ENCODE data around the gene PAN2.
A peak's percentile ranks its signal among the peaks of the same experiment; 100 is the strongest.
"Not testable (repeated sequence)": the region's sequence is repeated elsewhere in the genome, so short reads cannot be mapped to it uniquely, and the experiment has no call there.

Gene PAN2, protein sequence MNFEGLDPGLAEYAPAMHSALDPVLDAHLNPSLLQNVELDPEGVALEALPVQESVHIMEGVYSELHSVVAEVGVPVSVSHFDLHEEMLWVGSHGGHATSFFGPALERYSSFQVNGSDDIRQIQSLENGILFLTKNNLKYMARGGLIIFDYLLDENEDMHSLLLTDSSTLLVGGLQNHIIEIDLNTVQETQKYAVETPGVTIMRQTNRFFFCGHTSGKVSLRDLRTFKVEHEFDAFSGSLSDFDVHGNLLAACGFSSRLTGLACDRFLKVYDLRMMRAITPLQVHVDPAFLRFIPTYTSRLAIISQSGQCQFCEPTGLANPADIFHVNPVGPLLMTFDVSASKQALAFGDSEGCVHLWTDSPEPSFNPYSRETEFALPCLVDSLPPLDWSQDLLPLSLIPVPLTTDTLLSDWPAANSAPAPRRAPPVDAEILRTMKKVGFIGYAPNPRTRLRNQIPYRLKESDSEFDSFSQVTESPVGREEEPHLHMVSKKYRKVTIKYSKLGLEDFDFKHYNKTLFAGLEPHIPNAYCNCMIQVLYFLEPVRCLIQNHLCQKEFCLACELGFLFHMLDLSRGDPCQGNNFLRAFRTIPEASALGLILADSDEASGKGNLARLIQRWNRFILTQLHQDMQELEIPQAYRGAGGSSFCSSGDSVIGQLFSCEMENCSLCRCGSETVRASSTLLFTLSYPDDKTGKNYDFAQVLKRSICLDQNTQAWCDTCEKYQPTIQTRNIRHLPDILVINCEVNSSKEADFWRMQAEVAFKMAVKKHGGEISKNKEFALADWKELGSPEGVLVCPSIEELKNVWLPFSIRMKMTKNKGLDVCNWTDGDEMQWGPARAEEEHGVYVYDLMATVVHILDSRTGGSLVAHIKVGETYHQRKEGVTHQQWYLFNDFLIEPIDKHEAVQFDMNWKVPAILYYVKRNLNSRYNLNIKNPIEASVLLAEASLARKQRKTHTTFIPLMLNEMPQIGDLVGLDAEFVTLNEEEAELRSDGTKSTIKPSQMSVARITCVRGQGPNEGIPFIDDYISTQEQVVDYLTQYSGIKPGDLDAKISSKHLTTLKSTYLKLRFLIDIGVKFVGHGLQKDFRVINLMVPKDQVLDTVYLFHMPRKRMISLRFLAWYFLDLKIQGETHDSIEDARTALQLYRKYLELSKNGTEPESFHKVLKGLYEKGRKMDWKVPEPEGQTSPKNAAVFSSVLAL

DNA sequence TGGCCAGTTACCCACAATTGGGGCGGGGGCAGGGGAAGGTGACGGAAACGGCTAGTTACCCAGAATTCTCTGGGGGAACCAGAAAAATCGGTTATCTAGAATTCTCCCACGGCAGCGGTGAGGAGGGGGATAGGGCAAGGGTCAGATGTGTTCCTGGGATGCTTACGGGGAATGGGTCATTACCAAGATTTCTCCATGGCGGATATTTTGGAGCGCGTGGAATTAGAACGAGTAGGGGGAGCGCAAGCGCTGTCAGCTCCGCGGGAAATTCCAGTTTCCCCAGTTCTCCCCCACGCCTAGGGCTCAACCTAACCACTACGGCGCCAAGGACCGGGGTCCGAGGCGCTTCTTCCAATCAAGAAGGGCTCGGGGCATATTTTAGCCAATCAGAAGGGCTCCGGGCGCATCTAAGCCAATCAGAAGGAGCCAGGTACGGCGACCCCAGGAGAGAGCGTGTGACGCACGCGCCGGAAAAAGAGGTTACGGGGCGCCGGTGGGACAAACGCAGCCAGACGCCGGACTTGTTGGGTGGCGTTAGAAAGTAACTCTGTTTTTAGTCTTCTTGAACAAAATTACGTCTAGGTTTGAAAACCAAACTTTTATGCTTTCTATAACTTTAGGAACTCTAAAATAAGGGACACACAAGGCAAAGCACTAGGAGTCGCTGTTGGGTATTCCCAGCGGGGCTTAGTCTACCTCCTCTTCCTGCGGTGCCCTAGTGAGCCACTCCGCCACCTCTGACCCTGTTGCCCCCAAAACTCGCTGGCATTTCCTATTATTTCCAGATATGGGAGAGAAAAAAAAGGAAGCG is at the start of gene PAN2:
TSS of gene PAN2 (minus strand) at position 322 of the 811 bp plus-strand sequence. CDS start 906 bp downstream, outside the sequence.
- peak; percentile 89 for DNase-seq

GRCh38 chr12:56382611-56383010 is 48.8 kb upstream of the PAN2 start:
- no peak for DNase-seq

DNA sequence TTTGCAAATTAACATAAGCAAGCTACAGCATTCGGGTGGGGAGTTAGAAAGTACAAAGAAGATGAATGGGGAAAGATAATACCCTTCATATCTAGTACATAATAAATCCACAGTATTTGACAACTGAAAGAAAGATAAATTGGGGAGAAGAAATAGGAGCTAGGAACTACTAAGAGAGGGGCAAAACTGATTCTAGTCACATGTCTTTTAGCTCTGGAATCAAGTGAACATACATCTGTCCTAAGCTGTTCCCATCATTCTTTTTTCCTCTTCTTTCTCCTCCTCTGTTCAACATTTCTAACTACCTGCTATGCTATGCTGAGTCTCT is 44.2 kb upstream of the PAN2 start:
- DNase-seq = no peak

DNA sequence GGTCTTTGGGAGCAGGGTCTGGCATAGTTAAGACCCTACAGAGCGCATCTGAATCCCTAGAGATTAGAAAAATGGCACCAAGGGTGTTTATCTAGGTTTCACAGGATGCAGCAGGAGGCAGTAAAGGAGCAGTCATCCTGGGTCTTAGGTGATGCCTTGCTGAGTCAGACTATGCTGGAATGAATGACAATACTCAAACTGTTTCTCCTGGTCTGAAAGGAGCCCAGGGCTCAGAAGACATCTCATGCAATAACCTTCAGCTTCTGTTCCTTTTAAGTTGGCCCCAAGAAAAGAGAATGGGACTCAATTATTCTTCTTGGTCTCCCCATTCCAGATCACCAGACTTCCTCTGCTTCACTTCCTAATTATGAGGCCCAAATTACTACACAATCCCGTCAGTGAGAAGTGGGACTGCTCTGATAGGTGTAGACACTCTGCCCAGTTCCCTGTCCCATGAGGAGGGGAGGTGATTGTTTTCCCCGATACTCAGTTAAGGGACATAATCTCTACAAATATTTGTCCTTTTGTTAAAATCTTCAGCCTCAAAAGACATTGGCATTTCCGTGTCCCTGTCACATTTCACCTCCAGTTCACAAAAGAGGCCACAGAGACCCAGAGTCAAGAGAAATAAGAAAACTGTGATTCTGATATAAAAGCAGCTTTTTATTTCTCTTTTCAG is 43.6 kb upstream of the PAN2 start:
- DNase-seq = no peak

DNA sequence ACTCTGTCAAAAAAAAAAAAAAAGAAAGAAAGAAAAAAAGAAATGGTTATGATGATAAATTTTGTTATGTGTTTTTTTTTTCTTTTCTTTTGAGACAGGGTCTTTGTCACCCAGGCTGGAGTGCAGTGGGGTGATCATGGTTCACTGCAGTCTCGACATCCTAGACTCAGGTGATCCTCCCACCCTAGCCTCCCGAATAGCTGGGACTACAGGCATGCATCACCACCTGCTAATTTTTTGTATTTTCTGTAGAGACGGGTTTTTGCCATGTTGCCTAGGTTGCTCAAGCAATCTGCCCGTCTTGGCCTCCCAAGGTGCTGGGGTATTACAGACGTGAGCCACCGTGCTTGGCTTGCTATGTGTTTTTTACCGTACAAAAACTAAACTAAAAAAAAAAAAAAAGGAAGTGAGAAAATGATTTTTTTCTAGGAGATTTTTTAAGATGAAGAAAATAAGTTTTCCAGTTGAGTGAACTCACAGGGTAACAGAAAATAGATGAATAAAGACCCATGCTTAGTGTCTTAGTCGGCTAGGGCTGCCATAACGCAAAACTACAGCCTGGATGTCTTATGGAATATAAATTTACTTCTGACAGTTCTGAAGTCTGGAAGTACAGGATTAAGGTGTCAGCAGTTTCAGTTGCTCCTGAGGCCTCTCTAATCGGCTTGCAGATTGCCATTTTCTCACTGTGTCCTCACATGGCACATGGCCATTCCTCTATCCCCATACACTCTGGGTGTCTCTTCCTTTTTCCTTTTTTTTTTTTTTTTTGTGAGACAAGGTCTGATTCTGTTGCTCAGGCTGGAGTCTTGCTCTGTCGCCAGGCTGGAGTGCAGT is 42.0 kb upstream of the PAN2 start:
- no peak for DNase-seq

DNA sequence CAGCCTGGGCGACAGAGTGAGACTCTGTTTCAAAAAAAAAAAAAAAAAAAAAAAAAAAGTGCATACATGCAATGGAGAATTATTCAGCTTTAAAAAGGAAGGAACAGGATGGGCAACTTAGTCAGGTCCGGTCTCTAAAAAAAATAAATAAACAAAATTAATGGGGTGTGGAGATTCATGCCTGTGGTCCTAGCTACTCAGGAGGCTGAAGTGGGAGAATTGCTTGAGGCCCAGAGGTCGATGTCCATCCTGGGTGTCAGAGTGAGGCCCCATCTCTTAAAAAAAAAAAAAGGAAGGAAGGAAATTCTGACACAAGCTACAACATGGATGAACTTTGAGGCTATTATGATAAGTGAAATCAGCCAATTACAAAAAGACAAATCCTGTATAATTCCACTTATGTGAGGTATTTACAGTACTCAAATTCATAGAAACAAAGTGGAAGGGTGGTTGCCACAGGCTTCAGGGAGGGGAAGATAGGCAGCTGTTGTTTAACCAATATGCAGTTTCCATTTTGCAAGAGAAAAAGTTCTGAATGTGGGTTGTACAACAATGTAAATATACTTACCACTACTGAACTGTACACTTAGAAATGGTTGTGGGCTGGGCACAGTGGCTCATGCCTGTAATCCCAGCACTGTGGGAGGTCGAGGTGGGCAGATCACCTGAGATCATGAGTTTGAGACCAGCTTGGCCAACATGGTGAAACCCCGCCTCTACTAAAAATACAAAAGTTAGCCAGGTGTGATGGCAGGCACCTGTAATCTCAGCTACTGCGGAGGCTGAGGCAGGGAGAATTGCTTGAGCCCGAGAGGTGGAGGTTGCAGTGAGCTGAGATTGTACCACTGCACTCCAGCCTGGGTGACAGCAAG is 41.2 kb upstream of the PAN2 start:
- no peak for DNase-seq

DNA sequence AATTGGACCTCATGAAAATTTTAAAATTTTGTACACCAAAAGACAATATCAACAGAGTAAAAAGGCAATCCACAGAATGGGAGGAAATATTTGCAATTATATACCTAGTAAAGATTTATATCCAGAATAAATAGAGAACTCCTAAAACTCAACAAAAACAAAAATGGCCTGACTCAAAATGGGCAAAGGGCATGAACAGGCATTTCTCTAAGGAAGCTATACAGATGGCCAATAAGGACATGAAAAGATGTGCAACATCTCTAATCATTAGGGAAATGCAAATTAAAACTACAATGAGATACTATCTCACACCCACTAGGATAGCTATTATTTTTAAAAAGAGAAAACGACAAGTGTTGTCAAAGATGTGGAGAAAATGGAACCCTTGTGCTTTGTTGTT is 39.7 kb upstream of the PAN2 start:
- no peak for DNase-seq

DNA sequence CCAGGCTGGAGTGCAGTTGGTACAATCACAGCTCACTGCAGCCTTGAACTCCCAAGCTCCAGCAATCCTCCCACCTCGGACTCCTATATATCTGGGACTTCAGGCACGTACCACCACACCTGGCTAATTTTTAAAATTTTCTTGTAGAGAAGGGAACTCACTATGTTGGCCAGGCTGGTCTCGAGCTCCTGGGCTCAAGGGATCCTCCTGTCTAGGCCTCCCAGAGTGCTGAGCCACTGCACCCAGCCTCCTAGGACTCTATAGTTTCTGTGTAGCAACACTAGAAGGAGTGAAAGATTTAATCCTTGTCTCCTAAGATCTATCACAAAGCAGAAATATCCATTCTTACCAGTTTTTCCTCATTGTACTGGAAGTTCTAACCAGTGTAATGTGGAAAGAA is 33.1 kb upstream of the PAN2 start:
- no peak for DNase-seq

DNA sequence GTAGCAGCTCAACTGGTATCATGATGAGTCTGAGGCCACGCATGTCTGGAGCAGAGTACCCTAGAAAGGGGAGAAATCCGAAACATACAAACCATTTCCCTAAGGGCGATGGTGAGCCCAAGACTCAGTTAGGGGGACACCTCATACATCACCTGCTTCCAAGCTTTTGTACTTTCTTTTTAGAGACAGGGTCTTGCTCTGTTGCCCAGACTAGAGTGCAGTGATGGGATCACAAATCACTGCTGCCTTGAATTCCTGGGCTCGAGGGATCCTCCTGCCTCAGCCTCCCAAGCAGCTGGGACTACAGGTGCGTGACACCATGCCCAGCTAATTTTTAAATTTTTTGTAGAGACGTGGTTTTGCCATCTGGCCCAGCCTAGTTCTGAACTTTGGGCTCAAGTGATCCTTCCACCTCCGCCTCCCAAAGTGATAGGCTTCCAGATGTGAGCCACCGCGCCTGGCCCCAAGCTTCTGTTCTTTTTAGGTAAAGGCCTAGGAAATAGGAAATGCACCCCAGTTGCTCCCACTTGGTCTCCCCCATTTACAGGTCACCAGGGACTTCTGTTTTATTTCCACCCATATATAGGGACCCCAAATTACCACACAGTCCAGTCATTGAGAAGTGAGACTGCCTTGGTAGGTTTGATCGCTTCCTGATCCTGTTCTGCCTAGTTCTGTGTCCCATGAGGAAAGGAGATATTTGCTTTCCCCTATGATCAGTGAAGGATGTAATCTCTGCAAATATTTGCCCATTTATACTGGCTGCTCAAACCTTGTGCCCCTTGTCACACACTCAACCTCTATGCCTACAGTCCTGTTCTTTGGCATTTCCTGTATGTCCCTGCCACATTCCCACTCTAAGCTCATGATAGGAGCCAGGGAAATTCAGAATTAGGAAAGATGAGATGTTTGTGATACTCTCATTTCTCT is 28.6 kb upstream of the PAN2 start, which contains the start of gene APOF:
TSS of gene APOF (minus strand) at position 728 of the 930 bp plus-strand sequence. CDS start at position 616, 112 bp downstream.
- no peak for DNase-seq

GRCh38 chr12:56361487-56362129 is 27.8 kb upstream of the PAN2 start:
- DNase-seq = no peak

DNA sequence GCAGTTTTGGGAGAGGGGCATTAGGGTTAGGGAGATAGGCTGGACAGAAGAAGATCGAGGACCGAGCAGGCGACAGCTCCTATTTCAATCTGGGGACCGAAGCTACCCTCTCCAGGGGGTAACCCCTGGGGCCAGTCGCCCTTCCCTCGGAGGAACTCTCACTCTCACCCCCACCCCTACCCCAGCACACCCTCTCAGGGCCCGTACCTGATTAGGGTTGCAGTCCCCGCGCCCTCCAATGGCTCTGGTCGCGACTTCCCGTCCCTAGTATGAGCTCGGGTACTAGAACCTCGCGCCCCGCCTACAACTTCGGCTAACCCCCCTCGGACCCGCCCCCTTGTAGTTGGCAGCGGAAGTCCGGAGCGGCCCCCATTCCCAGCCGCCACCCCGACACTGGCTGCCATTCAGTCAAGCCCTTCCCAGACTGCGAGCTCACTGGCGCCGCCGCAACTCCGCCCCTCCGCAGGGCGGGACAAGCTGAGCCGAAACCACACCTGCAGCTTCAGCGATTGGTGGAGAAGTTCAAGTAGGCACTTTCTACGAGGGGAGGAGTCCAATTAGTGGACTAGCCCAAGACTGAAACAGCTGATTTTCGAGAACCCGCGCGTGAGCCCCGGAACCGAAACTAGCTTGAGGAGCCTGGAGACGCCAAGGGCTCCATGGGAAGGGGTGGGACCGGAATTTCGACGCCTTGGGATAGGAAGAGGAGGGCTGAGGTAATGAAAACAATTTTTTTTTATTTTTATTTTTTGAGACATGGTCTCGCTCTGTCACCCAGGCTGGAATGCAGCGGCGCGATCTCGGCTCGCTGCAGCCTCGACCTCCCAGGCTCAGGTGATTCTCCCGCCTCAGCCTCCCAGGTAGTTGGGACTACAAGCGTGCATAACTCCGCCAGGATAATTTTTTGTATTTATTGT is 26.3 kb upstream of the PAN2 start, which contains the start of gene STAT2:
TSS of gene STAT2 (minus strand) at position 257 of the 917 bp plus-strand sequence. CDS start 3,536 bp downstream, outside the sequence.
- peak; percentile 94 for DNase-seq

- no peak for DNase-seq
These were observed 25.2 kb upstream of the PAN2 start for GRCh38 chr12:56358836-56359532.

GRCh38 chr12:56351325-56351724 is 17.5 kb upstream of the PAN2 start:
- no peak for DNase-seq

GRCh38 chr12:56350662-56351061 is 16.9 kb upstream of the PAN2 start:
- no peak for DNase-seq

GRCh38 chr12:56348776-56349175 is 15.0 kb upstream of the PAN2 start:
- no peak for DNase-seq

GRCh38 chr12:56347255-56347654 is 13.5 kb upstream of the PAN2 start:
- DNase-seq = not testable (repeated sequence)
